Heart left ventricle (tissue), 16 donors: ENCODE results near the gene PTTG2. TPM values are rescaled to one million over a fixed set of nuclear protein-coding genes. Genes with fewer than 3 reads are reported as not detected.

Experiments
- ATAC-seq, 4 donors: fragments of 200-7000 bp; cut with Tn5 transposase; one replicate each; pipeline ENCODE4 v1.9.1; 2020 to 2022; ENCODE audit warnings: moderate library complexity in 4 of 4, mild to moderate bottlenecking in 3 of 4, moderate number of reproducible peaks in 1 of 4
- DNase-seq, 5 donors: peaks; one replicate each; pipeline ENCODE4 v3.0.0-alpha.2; 2020
- H3K27ac ChIP-seq, 12 donors: fragments of 200-600 bp; sonication (generic) in 4 of 12; one replicate each; pipeline versions ENCODE4 v1.5.0 to v1.8.0; 2016 to 2022; ENCODE audit warnings: mild to moderate bottlenecking in 2 of 12
- H3K27me3 ChIP-seq, 9 donors: fragments of 200-600 bp; sonication (generic) in 2 of 9; one replicate each; pipeline versions ENCODE4 v1.5.1 to v1.8.0; 2016 to 2022; ENCODE audit warnings: mild to moderate bottlenecking in 3 of 9
- H3K36me3 ChIP-seq, 9 donors: fragments of 200-600 bp; sonication (generic) in 2 of 9; one replicate each; pipeline versions ENCODE4 v1.5.0 to v1.8.0; 2018 to 2022; ENCODE audit warnings: mild to moderate bottlenecking in 2 of 9
- H3K4me1 ChIP-seq, 12 donors: fragments of 200-600 bp; sonication (generic) in 4 of 12; one replicate each; pipeline versions ENCODE4 v1.5.0 to v1.8.0; 2016 to 2022; ENCODE audit warnings: mild to moderate bottlenecking in 3 of 12
- H3K4me3 ChIP-seq, 12 donors: fragments of 200-600 bp; sonication (generic) in 4 of 12; one replicate each; pipeline versions ENCODE4 v1.5.0 to v1.8.0; 2017 to 2022; ENCODE audit warnings: mild to moderate bottlenecking in 9 of 12, moderate library complexity in 4 of 12
- H3K9me3 ChIP-seq, 12 donors: fragments of 200-600 bp; sonication (generic) in 4 of 12; one replicate each; pipeline versions ENCODE4 v1.5.0 to v1.8.0; 2016 to 2022; ENCODE audit warnings: mild to moderate bottlenecking in 1 of 12
- CTCF ChIP-seq, 12 donors: fragments of 200-600 bp; sonication (generic) in 4 of 12; IDR thresholded peaks; one replicate each; pipeline versions ENCODE4 v1.5.0 to v1.8.0; 2018 to 2022; ENCODE audit warnings: antibody characterized with exemption in 12 of 12, mild to moderate bottlenecking in 5 of 12
- POLR2A ChIP-seq, 2 donors: fragments of 450-650 bp; IDR thresholded peaks; one replicate each; pipeline ENCODE4 v1.6.1; 2017; ENCODE audit warnings: antibody characterized with exemption in 2 of 2, mild to moderate bottlenecking in 2 of 2, moderate library complexity in 2 of 2
- WGBS, 4 donors: extraction: QIAGEN DNeasy Blood & Tissue Kit in 2 of 4; methylation state at CpG; one replicate each; pipeline versions ENCODE4 v1.1.5 to v1.1.7; 2013 to 2018; 5-methylcytosine and 5-hydroxymethylcytosine counted together
- intact Hi-C, 10 donors: fragments of 100-400 bp; cut with DNase I; formaldehyde crosslinking; loops; one replicate each; pipeline versions ENCODE4 v1.11.1 to v1.14.2; 2022
- polyA plus RNA-seq, 2 donors: library from polyadenylated mRNA; stranded (reverse); fragments of 200-250 nt; gene quantifications; one replicate each; pipeline ENCODE4 v1.2.3, GENCODE V29; 2013
- total RNA-seq, 9 donors: library from RNA; depleted of rRNA in 2 of 9; stranded (reverse); fragments of >200 nt in 2 of 9; fragmentation: NEBNext Ultra II Directional in 3 of 9; extraction: Animal tissue kit (Norgen Biotek cat#: 25700) in 3 of 9; gene quantifications; one replicate each; pipeline versions ENCODE4 v1.1.0 to v1.2.4, GENCODE V29; 2016 to 2023
- donor health status: ischemic (EF 13 %, LVEDD 7.1; RV severe dilation, severe dysfunction).
- donor health status: healthy with polysubstance abuse.
- donor health status: DM: no; HTN: yes; CAD: no.
- donor health status: DM: no; HTN: no; CAD: no.
- donor health status: ischemic (EF 25% LVEDD 6.9; RV normal size, moderate dysfunction).
- donor health status: ischemic (EF 25% LVEDD 5.7; RV mildly dilated, moderate dysfunction).
- donor health status: healthy.
- donor health status: DM: yes; HTN: yes; CAD: no.
- donor health status: ischemic (EF 35%, LVEDD 5.7; RV mildly dilated, moderate dysfunction).
- donor health status: nonischemic (EF 11% LVEDD 7.7; RV severe dilation, severe dysfunction).
- donor health status: DM: yes; HTN: yes; CAD: no.
- donor health status: PGD.
- donor health status: ischemic (EF 29% LVEDD 5.4; RV normal size, mild dysfunction).
- donor health status: nonischemic (EF 23%, LVEDD 6.1; RV moderate dilation, normal function).

PTTG2 gene
- total and polyA plus RNA-seq, 11 donors, result 0.48 to 2.3 (median 1.0) TPM; not detected in 3

- Histone ChIP-seq H3K4me1 (peaks cover 0 to 19% (median 3%) of the 10 kb centered on the region in 12 donors), H3K9me3 (no peaks in the 10 kb centered on the region), H3K4me3 (no peak overlapping the region), H3K36me3 (peaks cover 0 to 14% (median 0%) of the 10 kb centered on the region in 9 donors), H3K27ac (peak overlapping the region in 1 of 12 donors; percentile 22), H3K27me3 (no peaks in the 10 kb centered on the region)
- no peak for DNase-seq
- no peak for TF ChIP-seq POLR2A (IDR thresholded peaks at IDR 0.05)
- no peak for TF ChIP-seq CTCF (IDR thresholded peaks at IDR 0.05)
- intact Hi-C loops, result no loop called here
- 77 to 87% (median 83%) methylated on average over 7 of the region's 7 CpGs for WGBS, 4 donors
- no peak for ATAC-seq
Measured at GRCh38 chr4:37953620-37954293, 6.4 kb upstream of the PTTG2 start.

- Histone ChIP-seq H3K36me3 (peaks cover 0 to 13% (median 0%) of the 10 kb centered on the region in 9 donors), H3K27me3 (no peaks in the 10 kb centered on the region), H3K9me3 (no peaks in the 10 kb centered on the region), H3K27ac (no peak overlapping the region), H3K4me3 (no peak overlapping the region), H3K4me1 (peaks cover 0 to 6% (median 0%) of the 10 kb centered on the region in 12 donors)
- intact Hi-C loops, result no loop called here
- ATAC-seq, result no peak
- no peak for DNase-seq
- TF ChIP-seq CTCF (IDR thresholded peaks at IDR 0.05) (no peak), POLR2A (IDR thresholded peaks at IDR 0.05) (no peak)
- WGBS, 4 donors, result 53 to 80% (median 65%) methylated on average over 4 of the region's 4 CpGs
Measured at GRCh38 chr4:37956941-37957340, 3.3 kb upstream of the PTTG2 start.

GRCh38 chr4:37958932-37959331 is 1.3 kb upstream of the PTTG2 start:
- H3K9me3 ChIP-seq, result no peaks in the 10 kb centered on the region
- DNase-seq, result no peak
- TF ChIP-seq POLR2A (IDR thresholded peaks at IDR 0.05), result no peak
- no peak for TF ChIP-seq CTCF (IDR thresholded peaks at IDR 0.05)
- peaks cover 0 to 6% (median 0%) of the 10 kb centered on the region in 12 donors for H3K4me1 ChIP-seq
- no peaks in the 10 kb centered on the region for H3K27me3 ChIP-seq
- no peaks in the 10 kb centered on the region for H3K36me3 ChIP-seq
- no peak overlapping the region for H3K27ac ChIP-seq
- 80 to 91% (median 81%) methylated on average over 6 of the region's 6 CpGs for WGBS, 4 donors
- ATAC-seq, result no peak
- intact Hi-C loops, result no loop called here
- H3K4me3 ChIP-seq, result no peak overlapping the region

GRCh38 chr4:37960679-37961450 is 667 bp downstream of the PTTG2 start:
- Histone ChIP-seq H3K36me3 (no peaks in the 10 kb centered on the region), H3K4me3 (no peak overlapping the region), H3K27me3 (no peaks in the 10 kb centered on the region), H3K4me1 (peaks cover 0 to 14% (median 0%) of the 10 kb centered on the region in 12 donors), H3K9me3 (no peaks in the 10 kb centered on the region), H3K27ac (peak overlapping the region in 1 of 12 donors; percentile 4)
- TF ChIP-seq CTCF (IDR thresholded peaks at IDR 0.05), result no peak
- TF ChIP-seq POLR2A (IDR thresholded peaks at IDR 0.05), result no peak
- intact Hi-C loops, result no loop called here
- WGBS, 4 donors, result 66 to 78% (median 75%) methylated on average over 5 of the region's 5 CpGs
- ATAC-seq (no peak), DNase-seq (no peak)
